Thyroid gland (tissue), 4 donors: ENCODE data around the gene PRSS12. TPM values are rescaled to one million over a fixed set of nuclear protein-coding genes. Genes with fewer than 3 reads are reported as not detected.

Experiments used
- DNase-seq, 2 donors: peaks; one replicate each; pipeline ENCODE4 v3.0.0-alpha.2; 2019
- H3K27ac ChIP-seq, 3 donors: fragments of 200-600 bp; sonication (generic); 1 replicate in 2 of 3; 2 replicates in 1 of 3; pipeline ENCODE4 v1.5.1; 2016 to 2019; ENCODE audit warnings: mild to moderate bottlenecking in 1 of 3, moderate library complexity in 1 of 3
- H3K27me3 ChIP-seq: fragments of 200-600 bp; sonication (generic); one replicate; pipeline ENCODE4 v1.5.1; 2019
- H3K36me3 ChIP-seq, 2 donors: fragments of 200-600 bp; sonication (generic); one replicate each; pipeline ENCODE4 v1.5.1; 2016 to 2019
- H3K4me1 ChIP-seq, 2 donors: fragments of 200-600 bp; sonication (generic); one replicate each; pipeline ENCODE4 v1.5.1; 2017 to 2019
- H3K4me3 ChIP-seq, 3 donors: fragments of 200-600 bp; sonication (generic); replicated peaks in 1 of 3; 1 replicate in 2 of 3; 2 replicates in 1 of 3; pipeline ENCODE4 v1.5.1; 2016; ENCODE audit warnings: mild to moderate bottlenecking in 1 of 3
- H3K9me3 ChIP-seq: fragments of 200-600 bp; sonication (generic); one replicate; pipeline ENCODE4 v1.5.1; 2017
- CTCF ChIP-seq, 6 experiments: fragments of 200-600 bp in 3 of 6; fragments of 450-650 bp in 3 of 6; sonication (generic) in 3 of 6; IDR thresholded peaks; one replicate each; pipeline ENCODE4 v1.5.1; 2016 to 2019; ENCODE audit warnings: antibody characterized with exemption in 6 of 6, mild to moderate bottlenecking in 2 of 6, inconsistent platforms in 1 of 6, moderate library complexity in 1 of 6
- POLR2A ChIP-seq, 2 donors: fragments of 450-650 bp; IDR thresholded peaks; one replicate each; pipeline ENCODE4 v1.6.1; 2017; ENCODE audit warnings: antibody characterized with exemption in 2 of 2, mild to moderate bottlenecking in 2 of 2, moderate library complexity in 1 of 2
- WGBS, 2 donors: methylation state at CpG; one replicate each; pipeline ENCODE4 v1.1.5; 2017; 5-methylcytosine and 5-hydroxymethylcytosine counted together
- intact Hi-C: fragments of 100-400 bp; cut with DNase I; formaldehyde crosslinking; loops from one replicate; pipeline ENCODE4 v1.15.1; 2023
- small RNA-seq: library from RNA; depleted of rRNA; stranded (forward); fragments of <200 nt; gene quantifications from one replicate; pipeline ENCODE3, GENCODE V24; 2016
- total RNA-seq, 4 donors: library from RNA; depleted of rRNA; stranded (reverse); fragments of >200 nt; gene quantifications; one replicate each; pipeline ENCODE4 v1.2.3, GENCODE V29; 2016

The PRSS12 gene
- total RNA-seq, 4 donors from 2014 or later, result 0.21 to 0.67 (median 0.45) TPM

- Histone ChIP-seq H3K4me3 (no peak overlapping the region), H3K4me1 (no peaks in the 10 kb centered on the region), H3K27me3 (no peaks in the 10 kb centered on the region), H3K9me3 (no peaks in the 10 kb centered on the region), H3K27ac (no peak overlapping the region), H3K36me3 (no peaks in the 10 kb centered on the region)
- intact Hi-C loops, result no loop called here
- TF ChIP-seq POLR2A (IDR thresholded peaks at IDR 0.05) (no peak), CTCF (IDR thresholded peaks at IDR 0.05) (no peak)
- DNase-seq, result no peak
These were observed 98.4 kb downstream of the PRSS12 start for GRCh38 chr4:118254368-118254767.

GRCh38 chr4:118249890-118250289 is 102.9 kb downstream of the PRSS12 start:
- H3K4me1 ChIP-seq, result no peaks in the 10 kb centered on the region
- no peak overlapping the region for H3K27ac ChIP-seq
- no peaks in the 10 kb centered on the region for H3K9me3 ChIP-seq
- 90 to 92% methylated on average over 3 of the region's 3 CpGs for WGBS, 2 donors
- TF ChIP-seq CTCF (IDR thresholded peaks at IDR 0.05) (no peak), POLR2A (IDR thresholded peaks at IDR 0.05) (no peak)
- DNase-seq, result no peak
- H3K36me3 ChIP-seq, result no peaks in the 10 kb centered on the region
- no peaks in the 10 kb centered on the region for H3K27me3 ChIP-seq
- intact Hi-C loops, result no loop called here
- no peak overlapping the region for H3K4me3 ChIP-seq

- TF ChIP-seq CTCF (IDR thresholded peaks at IDR 0.05) (no peak), POLR2A (IDR thresholded peaks at IDR 0.05) (no peak)
- Histone ChIP-seq H3K4me1 (no peaks in the 10 kb centered on the region), H3K9me3 (no peaks in the 10 kb centered on the region), H3K27ac (no peak overlapping the region), H3K27me3 (no peaks in the 10 kb centered on the region), H3K4me3 (no peak overlapping the region), H3K36me3 (no peaks in the 10 kb centered on the region)
- DNase-seq, result no peak
- intact Hi-C loops, result no loop called here
- 86 to 94% methylated on average over 2 of the region's 2 CpGs for WGBS, 2 donors
These were observed 115.3 kb downstream of the PRSS12 start for GRCh38 chr4:118237531-118237930.

GRCh38 chr4:118235566-118236120 is 117.2 kb downstream of the PRSS12 start:
- 95% methylated on average over 1 of the region's 1 CpG for WGBS, 2 donors
- Histone ChIP-seq H3K9me3 (no peaks in the 10 kb centered on the region), H3K4me1 (no peaks in the 10 kb centered on the region), H3K27me3 (no peaks in the 10 kb centered on the region), H3K4me3 (no peak overlapping the region), H3K36me3 (no peaks in the 10 kb centered on the region), H3K27ac (no peak overlapping the region)
- TF ChIP-seq POLR2A (IDR thresholded peaks at IDR 0.05), result no peak
- TF ChIP-seq CTCF (IDR thresholded peaks at IDR 0.05), result no peak
- DNase-seq, result no peak
- intact Hi-C loops, result no loop called here

Small RNAs within 50 kb of the gene (small RNA-seq; reads per million reads assigned to genes)
- not detected for gene SNORA24
